Caco-2 (cell line): ENCODE results near the gene FHOD3. TPM values are rescaled to one million over a fixed set of nuclear protein-coding genes. Genes with fewer than 3 reads are reported as not detected.

Source experiments
- BruUV-seq: library from RNA; stranded (reverse); fragments of 400-500 nt; replicated peaks from 2 replicates; lab custom pipeline; 2021; lab: Mats Ljungman, UMichigan
- CTCF ChIA-PET: fragments of 300-600 bp; sonication (Branson Sonifier 250); formaldehyde crosslinking; loops from one replicate; lab custom pipeline; 2022; ENCODE audit warnings: antibody characterized with exemption; lab: Charles Lee
- POLR2A ChIA-PET: fragments of 300-600 bp; sonication (Branson Sonifier 250); formaldehyde crosslinking; loops from one replicate; lab custom pipeline; 2022; ENCODE audit warnings: antibody characterized with exemption; lab: Charles Lee
- DNase-seq, 2 experiments: peaks; one replicate each; pipeline versions ENCODE4 v3.0.0 to v3.0.0-alpha.2; 2020 to 2022
- H3K27me3 ChIP-seq: replicated peaks from 2 replicates; pipeline ENCODE4 v1.6.0; 2011; ENCODE audit warnings: low read length; ENCODE audit not compliant: control insufficient read depth, insufficient read depth
- H3K36me3 ChIP-seq: 2 replicates; pipeline ENCODE4 v1.5.1; 2011; ENCODE audit warnings: low read length; ENCODE audit not compliant: control insufficient read depth, insufficient read depth
- H3K4me1 ChIP-seq: fragments of 250-450 bp; sonication (Bioruptor Pico); 2 replicates; pipeline ENCODE4 v1.5.1; 2020; ENCODE audit warnings: mild to moderate bottlenecking
- H3K4me3 ChIP-seq: 2 replicates; pipeline ENCODE4 v1.5.1; 2011; ENCODE audit warnings: low read depth, mild to moderate bottlenecking, control low read depth, low read length
- H3K9me3 ChIP-seq: fragments of 250-450 bp; sonication (Bioruptor Pico); 2 replicates; pipeline ENCODE4 v1.5.1; 2020; ENCODE audit warnings: mild to moderate bottlenecking, moderate library complexity
- H3K27ac Mint-ChIP-seq: one replicate; pipeline ENCODE4 v1.8.0; 2022; ENCODE audit warnings: mixed read lengths; ENCODE audit not compliant: unreplicated experiment
- H3K27me3 Mint-ChIP-seq: one replicate; pipeline ENCODE4 v1.8.0; 2022; ENCODE audit warnings: mixed read lengths; ENCODE audit not compliant: insufficient read depth, unreplicated experiment
- H3K36me3 Mint-ChIP-seq: one replicate; pipeline ENCODE4 v1.8.0; 2022; ENCODE audit warnings: mild to moderate bottlenecking, mixed read lengths; ENCODE audit not compliant: insufficient read depth, unreplicated experiment
- H3K4me1 Mint-ChIP-seq: one replicate; pipeline ENCODE4 v1.8.0; 2022; ENCODE audit warnings: low read depth, mixed read lengths; ENCODE audit not compliant: unreplicated experiment
- H3K4me3 Mint-ChIP-seq: one replicate; pipeline ENCODE4 v1.8.0; 2022; ENCODE audit warnings: mild to moderate bottlenecking, moderate library complexity, mixed read lengths; ENCODE audit not compliant: unreplicated experiment
- H3K9me3 Mint-ChIP-seq: one replicate; pipeline ENCODE4 v1.8.0; 2022; ENCODE audit warnings: mixed read lengths; ENCODE audit not compliant: unreplicated experiment
- CTCF ChIP-seq, 2 experiments: fragments of 200-600 bp in 1 of 2; IDR thresholded peaks; 1 replicate in 1 of 2; 2 replicates in 1 of 2; pipeline versions ENCODE4 v1.5.1 to v1.8.0; 2011 to 2022; ENCODE audit warnings: antibody characterized with exemption in 1 of 2, control low read depth in 1 of 2, inconsistent platforms in 1 of 2, low read depth in 1 of 2, low read length in 1 of 2, mild to moderate bottlenecking in 1 of 2, moderate library complexity in 1 of 2; ENCODE audit not compliant: insufficient read depth in 1 of 2, severe bottlenecking in 1 of 2, unreplicated experiment in 1 of 2
- intact Hi-C: fragments of 100-400 bp; cut with micrococcal nuclease; formaldehyde crosslinking; loops from one replicate; pipeline ENCODE4 v1.10.0; 2022; ENCODE audit not compliant: unreplicated experiment
- total RNA-seq: library from RNA; stranded (reverse); gene quantifications from 2 replicates; pipeline ENCODE4 v1.2.3, GENCODE V29; 2022

The FHOD3 gene
- total RNA-seq, 1 experiment from 2014 or later: not detected

DNA sequence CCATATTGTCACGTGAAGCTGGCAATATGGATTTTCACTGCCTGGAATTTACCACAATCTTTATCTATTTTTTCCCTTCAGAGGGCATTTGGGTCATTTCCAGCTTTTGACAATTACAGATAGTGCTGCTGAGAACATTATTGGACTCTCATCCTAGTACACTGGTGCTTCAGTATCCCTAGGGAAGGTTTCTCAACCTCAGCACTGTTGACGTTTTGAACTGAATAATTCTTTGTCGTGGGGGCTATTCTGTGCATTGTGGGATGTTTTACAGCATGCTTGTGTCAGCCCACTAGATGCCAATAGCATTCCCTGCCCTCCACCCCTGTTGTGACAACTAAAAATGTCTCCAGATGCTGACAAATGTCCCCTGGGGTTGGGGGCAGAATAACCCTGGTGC lies 345.5 kb downstream of the FHOD3 start:
- no TSS peak for BruUV-seq
- DNase-seq: no peak
- no peaks in the 10 kb centered on the region for H3K4me1 ChIP-seq
- Mint-ChIP-seq H3K27me3 (peaks cover 8% of the 10 kb centered on the region), H3K27ac (no peak overlapping the region), H3K4me3 (no peak overlapping the region), H3K9me3 (no peaks in the 10 kb centered on the region), H3K4me1 (no peaks in the 10 kb centered on the region), H3K36me3 (no peaks in the 10 kb centered on the region)
- intact Hi-C loops: no loop called here
- no peaks in the 10 kb centered on the region for H3K36me3 ChIP-seq
- no peak for TF ChIP-seq CTCF (IDR thresholded peaks at IDR 0.05; ENCODE audit: insufficient read depth in 1 of 2, low read depth in 1 of 2, low read length in 1 of 2, severe bottlenecking in 1 of 2, unreplicated experiment in 1 of 2)
- H3K9me3 ChIP-seq: no peaks in the 10 kb centered on the region
- no peak overlapping the region for H3K4me3 ChIP-seq
- no peaks in the 10 kb centered on the region for H3K27me3 ChIP-seq
- ChIA-PET CTCF (no interaction called here), POLR2A (no interaction called here)

DNA sequence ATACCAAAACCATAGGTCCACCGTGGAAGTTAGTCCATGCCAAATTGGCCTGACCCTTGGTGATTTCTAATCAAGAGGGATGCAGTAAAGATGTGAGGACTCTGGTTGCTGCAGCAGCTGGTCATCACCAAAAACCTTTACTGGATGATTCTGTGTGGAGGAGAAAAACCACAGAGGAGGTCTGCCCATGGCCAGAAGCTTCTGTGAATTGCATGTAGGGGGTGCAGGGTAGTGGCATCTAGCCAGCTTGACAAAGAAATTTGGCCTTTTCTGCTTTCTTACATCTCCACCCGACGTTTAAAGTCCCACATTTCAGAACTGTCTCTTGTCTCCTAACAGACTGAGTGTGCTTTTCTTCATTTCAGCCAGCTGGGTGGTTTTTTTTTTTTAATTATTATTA lies 351.3 kb downstream of the FHOD3 start:
- H3K27me3 Mint-ChIP-seq: peaks cover 14% of the 10 kb centered on the region
- no peak overlapping the region for H3K4me3 Mint-ChIP-seq
- no peaks in the 10 kb centered on the region for H3K9me3 ChIP-seq
- no peaks in the 10 kb centered on the region for H3K36me3 ChIP-seq
- H3K27ac Mint-ChIP-seq: no peak overlapping the region
- H3K9me3 Mint-ChIP-seq: no peaks in the 10 kb centered on the region
- no peaks in the 10 kb centered on the region for H3K4me1 ChIP-seq
- no peak overlapping the region for H3K4me3 ChIP-seq
- ChIA-PET CTCF (no interaction called here), POLR2A (no interaction called here)
- intact Hi-C loops: no loop called here
- no peak for DNase-seq
- no peaks in the 10 kb centered on the region for H3K36me3 Mint-ChIP-seq
- no TSS peak for BruUV-seq
- H3K27me3 ChIP-seq: no peaks in the 10 kb centered on the region
- no peak for TF ChIP-seq CTCF (IDR thresholded peaks at IDR 0.05; ENCODE audit: insufficient read depth in 1 of 2, low read depth in 1 of 2, low read length in 1 of 2, severe bottlenecking in 1 of 2, unreplicated experiment in 1 of 2)
- H3K4me1 Mint-ChIP-seq: no peaks in the 10 kb centered on the region

DNA sequence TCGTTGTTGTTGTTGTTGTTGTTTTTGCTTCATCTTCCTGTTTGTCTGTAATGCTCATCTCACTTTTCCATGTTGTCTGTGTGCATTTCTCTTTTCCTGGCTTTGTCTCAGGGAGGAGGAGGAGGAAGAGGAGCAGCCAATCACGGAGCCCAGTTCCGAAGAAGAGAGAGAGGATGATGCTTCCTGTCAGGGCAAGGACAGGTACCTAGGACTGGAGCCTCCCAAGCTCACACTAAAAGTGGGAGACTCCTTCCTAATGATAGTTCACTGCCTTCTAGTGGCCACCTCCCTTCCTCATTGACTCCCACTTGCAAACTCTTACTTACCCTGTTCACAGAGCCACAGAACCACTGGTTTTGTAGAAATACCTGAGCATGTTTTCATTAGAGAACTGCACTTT lies 351.7 kb downstream of the FHOD3 start:
- ChIA-PET POLR2A (no interaction called here), CTCF (no interaction called here)
- TF ChIP-seq CTCF (IDR thresholded peaks at IDR 0.05; ENCODE audit: insufficient read depth in 1 of 2, low read depth in 1 of 2, low read length in 1 of 2, severe bottlenecking in 1 of 2, unreplicated experiment in 1 of 2): no peak
- no peak for DNase-seq
- Histone ChIP-seq H3K27me3 (no peaks in the 10 kb centered on the region), H3K36me3 (no peaks in the 10 kb centered on the region), H3K9me3 (no peaks in the 10 kb centered on the region), H3K4me1 (no peaks in the 10 kb centered on the region), H3K4me3 (no peak overlapping the region)
- intact Hi-C loops: no loop called here
- Mint-ChIP-seq H3K4me1 (no peaks in the 10 kb centered on the region), H3K4me3 (no peak overlapping the region), H3K36me3 (no peaks in the 10 kb centered on the region), H3K27ac (no peak overlapping the region), H3K27me3 (peaks cover 14% of the 10 kb centered on the region), H3K9me3 (no peaks in the 10 kb centered on the region)
- no TSS peak for BruUV-seq
